Measurements from ENCODE around the gene DSCAM. TPM values are rescaled to one million over a fixed set of nuclear protein-coding genes. Genes with fewer than 3 reads are reported as not detected.

The DSCAM gene
- total RNA-seq, 3 donors from 2014 or later (not counting 1 experiment from before 2014, with no cell fraction given), result not detected

GRCh38 chr21:40845441-40845995, 1.4 kb downstream of the DSCAM start:
- H3K27me3 ChIP-seq (ENCODE audit: control insufficient read depth, insufficient read depth, low read length), result peaks cover 3% of the 10 kb centered on the region
- intact Hi-C loops (cut with micrococcal nuclease), result no loop called here
- 11% methylated on average over 4 of the region's 5 CpGs for WGBS (ENCODE audit: insufficient coverage)
- no peak overlapping the region for H3K4me3 Mint-ChIP-seq
- H3K4me3 ChIP-seq (ENCODE audit: low read length), result no peak overlapping the region
- H3K27me3 Mint-ChIP-seq (ENCODE audit: low read depth in 2 of 2), result peaks cover 23 to 49% of the 10 kb centered on the region in 2 donors
- H3K27ac Mint-ChIP-seq, result no peak overlapping the region
- H3K36me3 Mint-ChIP-seq, result no peaks in the 10 kb centered on the region
- ATAC-seq (no peak), DNase-seq (no peak)
- no peaks in the 10 kb centered on the region for H3K9me3 ChIP-seq (ENCODE audit: control insufficient read depth, insufficient read depth, low read length)
- H3K4me1 ChIP-seq (ENCODE audit: control insufficient read depth, insufficient read depth, low read length), result no peaks in the 10 kb centered on the region
- H3K9me3 Mint-ChIP-seq, result peaks cover 2 to 4% of the 10 kb centered on the region in 2 donors
- H3K27ac ChIP-seq (ENCODE audit: low read length), result no peak overlapping the region
- H3K36me3 ChIP-seq (ENCODE audit: control insufficient read depth, insufficient read depth, low read length), result no peaks in the 10 kb centered on the region
- H3K4me1 Mint-ChIP-seq, result no peaks in the 10 kb centered on the region
- TF ChIP-seq, protein P1, sequence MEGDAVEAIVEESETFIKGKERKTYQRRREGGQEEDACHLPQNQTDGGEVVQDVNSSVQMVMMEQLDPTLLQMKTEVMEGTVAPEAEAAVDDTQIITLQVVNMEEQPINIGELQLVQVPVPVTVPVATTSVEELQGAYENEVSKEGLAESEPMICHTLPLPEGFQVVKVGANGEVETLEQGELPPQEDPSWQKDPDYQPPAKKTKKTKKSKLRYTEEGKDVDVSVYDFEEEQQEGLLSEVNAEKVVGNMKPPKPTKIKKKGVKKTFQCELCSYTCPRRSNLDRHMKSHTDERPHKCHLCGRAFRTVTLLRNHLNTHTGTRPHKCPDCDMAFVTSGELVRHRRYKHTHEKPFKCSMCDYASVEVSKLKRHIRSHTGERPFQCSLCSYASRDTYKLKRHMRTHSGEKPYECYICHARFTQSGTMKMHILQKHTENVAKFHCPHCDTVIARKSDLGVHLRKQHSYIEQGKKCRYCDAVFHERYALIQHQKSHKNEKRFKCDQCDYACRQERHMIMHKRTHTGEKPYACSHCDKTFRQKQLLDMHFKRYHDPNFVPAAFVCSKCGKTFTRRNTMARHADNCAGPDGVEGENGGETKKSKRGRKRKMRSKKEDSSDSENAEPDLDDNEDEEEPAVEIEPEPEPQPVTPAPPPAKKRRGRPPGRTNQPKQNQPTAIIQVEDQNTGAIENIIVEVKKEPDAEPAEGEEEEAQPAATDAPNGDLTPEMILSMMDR (IDR thresholded peaks at IDR 0.05), result no peak

DNA sequence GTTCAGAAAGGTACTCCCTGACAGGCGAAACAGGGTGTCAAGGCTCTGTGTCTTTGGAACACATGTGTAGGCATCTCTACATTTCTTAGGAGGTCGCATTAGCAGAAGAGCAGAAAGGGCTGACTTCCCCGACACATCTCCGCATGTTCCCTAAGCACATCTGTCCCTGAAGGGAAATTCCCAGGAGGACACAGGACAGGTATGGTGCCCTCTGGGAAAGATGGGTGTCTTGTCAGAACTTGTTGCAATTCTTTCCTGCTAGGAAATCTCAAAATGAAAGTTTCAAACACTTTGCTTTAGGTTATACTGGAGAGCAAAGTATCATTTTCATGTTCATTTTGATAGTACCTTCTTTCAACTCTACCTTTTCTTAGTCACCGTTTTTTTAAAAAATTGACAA, 2.0 kb downstream of the DSCAM start:
- H3K27me3 Mint-ChIP-seq (ENCODE audit: low read depth in 2 of 2), result peaks cover 26 to 52% of the 10 kb centered on the region in 2 donors
- H3K27me3 ChIP-seq (ENCODE audit: control insufficient read depth, insufficient read depth, low read length), result peaks cover 3% of the 10 kb centered on the region
- intact Hi-C loops (cut with micrococcal nuclease), result no loop called here
- no peaks in the 10 kb centered on the region for H3K9me3 ChIP-seq (ENCODE audit: control insufficient read depth, insufficient read depth, low read length)
- no peak for DNase-seq
- H3K27ac ChIP-seq (ENCODE audit: low read length), result no peak overlapping the region
- H3K4me3 Mint-ChIP-seq, result no peak overlapping the region
- no peak overlapping the region for H3K4me3 ChIP-seq (ENCODE audit: low read length)
- no peaks in the 10 kb centered on the region for H3K4me1 Mint-ChIP-seq
- H3K36me3 Mint-ChIP-seq, result no peaks in the 10 kb centered on the region
- peaks cover 2 to 4% of the 10 kb centered on the region in 2 donors for H3K9me3 Mint-ChIP-seq
- TF ChIP-seq, protein P1 (IDR thresholded peaks at IDR 0.05), result no peak
- H3K27ac Mint-ChIP-seq, result no peak overlapping the region
- H3K36me3 ChIP-seq (ENCODE audit: control insufficient read depth, insufficient read depth, low read length), result no peaks in the 10 kb centered on the region
- no peaks in the 10 kb centered on the region for H3K4me1 ChIP-seq (ENCODE audit: control insufficient read depth, insufficient read depth, low read length)
- ATAC-seq, result no peak
- WGBS (ENCODE audit: insufficient coverage), result 87% methylated on average over 5 of the region's 5 CpGs

- Mint-ChIP-seq H3K27ac (no peak overlapping the region), H3K4me1 (no peaks in the 10 kb centered on the region), H3K36me3 (no peaks in the 10 kb centered on the region), H3K9me3 (peaks cover 2 to 4% of the 10 kb centered on the region in 2 donors), H3K4me3 (no peak overlapping the region), H3K27me3 (ENCODE audit: low read depth in 2 of 2) (peaks cover 22 to 46% of the 10 kb centered on the region in 2 donors)
- H3K9me3 ChIP-seq (ENCODE audit: control insufficient read depth, insufficient read depth, low read length), result no peaks in the 10 kb centered on the region
- WGBS (ENCODE audit: insufficient coverage), result 51% methylated on average over 11 of the region's 11 CpGs
- intact Hi-C loops (cut with micrococcal nuclease), result no loop called here
- H3K4me3 ChIP-seq (ENCODE audit: low read length), result no peak overlapping the region
- no peaks in the 10 kb centered on the region for H3K4me1 ChIP-seq (ENCODE audit: control insufficient read depth, insufficient read depth, low read length)
- peaks cover under 1% of the 10 kb centered on the region for H3K27me3 ChIP-seq (ENCODE audit: control insufficient read depth, insufficient read depth, low read length)
- TF ChIP-seq, protein P1 (IDR thresholded peaks at IDR 0.05), result no peak
- no peaks in the 10 kb centered on the region for H3K36me3 ChIP-seq (ENCODE audit: control insufficient read depth, insufficient read depth, low read length)
- DNase-seq (no peak), ATAC-seq (no peak)
- H3K27ac ChIP-seq (ENCODE audit: low read length), result no peak overlapping the region
Measured at GRCh38 chr21:40842197-40842552, 4.8 kb downstream of the DSCAM start.

Data from natural killer cell (primary cell).